ENCODE data around the gene KRT1. TPM values are rescaled to one million over a fixed set of nuclear protein-coding genes. Genes with fewer than 3 reads are reported as not detected.

The KRT1 gene
- total RNA-seq, 1 donor from 2014 or later = 2.5 TPM

GRCh38 chr12:52633383-52633782 is 46.8 kb downstream of the KRT1 start:
- ATAC-seq = no peak

GRCh38 chr12:52632656-52633055 is 47.6 kb downstream of the KRT1 start:
- no peak for ATAC-seq

GRCh38 chr12:52631676-52632459 is 48.3 kb downstream of the KRT1 start:
- ATAC-seq = no peak

- no peak for ATAC-seq
These were observed 48.9 kb downstream of the KRT1 start for GRCh38 chr12:52631264-52631663.

- no peak for ATAC-seq
These were observed 49.5 kb downstream of the KRT1 start for GRCh38 chr12:52630599-52631200.

GRCh38 chr12:52630008-52630500 is 50.2 kb downstream of the KRT1 start:
- no peak for ATAC-seq

- ATAC-seq = no peak
These were observed 50.8 kb downstream of the KRT1 start for GRCh38 chr12:52629281-52630007.

- ATAC-seq = no peak
These were observed 51.4 kb downstream of the KRT1 start for GRCh38 chr12:52628841-52629240.

- ATAC-seq = no peak
These were observed 52.1 kb downstream of the KRT1 start for GRCh38 chr12:52628111-52628507.

- ATAC-seq = no peak
These were observed 52.7 kb downstream of the KRT1 start for GRCh38 chr12:52627395-52628110.

Other genes with a start within 250 kb of the KRT1 start
- 0.84 TPM for gene KRT75, start 246.0 kb downstream of the KRT1 start, total RNA-seq
- gene KRT6B, start 228.3 kb downstream of the KRT1 start, total RNA-seq = 2,496 TPM
- gene KRT6C, start 206.6 kb downstream of the KRT1 start, total RNA-seq = 2,886 TPM
- gene KRT6A, start 187.2 kb downstream of the KRT1 start, total RNA-seq = 18,870 TPM
- gene KRT5, start 160.0 kb downstream of the KRT1 start, total RNA-seq = 11,855 TPM
- gene KRT71, start 127.3 kb downstream of the KRT1 start, total RNA-seq = not detected
- gene KRT74, start 106.6 kb downstream of the KRT1 start, total RNA-seq = 0.12 TPM
- not detected for gene KRT72, start 78.9 kb downstream of the KRT1 start, total RNA-seq
- not detected for gene KRT73, start 61.8 kb downstream of the KRT1 start, total RNA-seq
- not detected for gene KRT2, start 28.2 kb downstream of the KRT1 start, total RNA-seq
- not detected for gene KRT77, start 23.1 kb upstream of the KRT1 start, total RNA-seq
- gene KRT76, start 96.9 kb upstream of the KRT1 start, total RNA-seq = 0.08 TPM
- gene KRT3, start 115.7 kb upstream of the KRT1 start, total RNA-seq = 1.0 TPM
- gene KRT4, start 133.7 kb upstream of the KRT1 start, total RNA-seq = 1,080 TPM
- gene KRT79, start 153.9 kb upstream of the KRT1 start, total RNA-seq = 0.32 TPM
- gene KRT78, start 168.6 kb upstream of the KRT1 start, total RNA-seq = 291 TPM
- 40.1 TPM for gene KRT8, start 224.7 kb upstream of the KRT1 start, total RNA-seq

Data from esophagus mucosa (tissue), 1 donor.